HCEC 1CT (cell line): ENCODE data around the gene HIRIP3.
"Not testable (repeated sequence)": the region's sequence is repeated elsewhere in the genome, so short reads cannot be mapped to it uniquely, and the experiment has no call there.

ENCODE experiments used
- DNase-seq: peaks from one replicate; pipeline ENCODE4 v3.0.0-alpha.2; 2017

HIRIP3 gene

GRCh38 chr16:30015450-30015849 is 20.0 kb upstream of the HIRIP3 start:
- not testable (repeated sequence) for DNase-seq

- not testable (repeated sequence) for DNase-seq
These were observed 17.2 kb upstream of the HIRIP3 start for GRCh38 chr16:30012598-30012997.

GRCh38 chr16:30011714-30012504 is 16.5 kb upstream of the HIRIP3 start:
- DNase-seq, result no peak

- DNase-seq, result no peak
These were observed 15.7 kb upstream of the HIRIP3 start, which contains the start of gene DOC2A for GRCh38 chr16:30010844-30011713. Gene DOC2A, minus strand, starts transcription at chr16:30011027. Its CDS starts 805 bp downstream, at chr16:30010222.

GRCh38 chr16:30009990-30010843 is 14.8 kb upstream of the HIRIP3 start:
- no peak for DNase-seq

GRCh38 chr16:30009085-30009862 is 13.9 kb upstream of the HIRIP3 start:
- DNase-seq, result no peak

GRCh38 chr16:30007378-30007895 is 12.0 kb upstream of the HIRIP3 start:
- no peak for DNase-seq

GRCh38 chr16:30006659-30007377 is 11.4 kb upstream of the HIRIP3 start:
- DNase-seq, result no peak

- no peak for DNase-seq
These were observed 10.7 kb upstream of the HIRIP3 start for GRCh38 chr16:30006095-30006473.

GRCh38 chr16:30005341-30006094 is 10.1 kb upstream of the HIRIP3 start:
- peak; percentile 33 for DNase-seq

GRCh38 chr16:30004811-30005242 is 9.4 kb upstream of the HIRIP3 start:
- DNase-seq, result no peak

GRCh38 chr16:30004424-30004776 is 9.0 kb upstream of the HIRIP3 start:
- DNase-seq, result no peak

- DNase-seq, result no peak
These were observed 8.4 kb upstream of the HIRIP3 start for GRCh38 chr16:30003670-30004423.

GRCh38 chr16:30002614-30003346 is 7.4 kb upstream of the HIRIP3 start:
- no peak for DNase-seq

GRCh38 chr16:30000735-30001631 is 5.6 kb upstream of the HIRIP3 start:
- DNase-seq, result no peak

GRCh38 chr16:29999605-30000004 is 4.2 kb upstream of the HIRIP3 start:
- no peak for DNase-seq

- DNase-seq, result no peak
These were observed 1.4 kb upstream of the HIRIP3 start for GRCh38 chr16:29996766-29997250.
